ENCODE results near the gene APOA4.
A peak's percentile ranks its signal among the peaks of the same experiment; 100 is the strongest.

Gene APOA4

GRCh38 chr11:116823031-116823843 is at the start of gene APOA4:
Gene APOA4 (minus strand): TSS chr11:116823304. CDS start chr11:116823191, 113 bp downstream.
- no peak for DNase-seq (ENCODE audit: low spot score)
- FAIRE-seq: no peak

GRCh38 chr11:116871248-116871647 is 48.1 kb upstream of the APOA4 start:
- DNase-seq (ENCODE audit: low spot score): peak; percentile 21
- no peak for FAIRE-seq

- no peak for DNase-seq (ENCODE audit: low spot score)
- FAIRE-seq: no peak
Observed at GRCh38 chr11:116870054-116870453, 47.0 kb upstream of the APOA4 start.

- FAIRE-seq (no peak), DNase-seq (ENCODE audit: low spot score) (no peak)
Observed at GRCh38 chr11:116869610-116870009, 46.5 kb upstream of the APOA4 start.

- no peak for DNase-seq (ENCODE audit: low spot score)
- no peak for FAIRE-seq
Observed at GRCh38 chr11:116868066-116868465, 45.0 kb upstream of the APOA4 start.

GRCh38 chr11:116867619-116868018 is 44.5 kb upstream of the APOA4 start:
- FAIRE-seq: no peak

GRCh38 chr11:116866804-116867455 is 43.8 kb upstream of the APOA4 start:
- FAIRE-seq: no peak

More at GRCh38 chr11:116867619-116868018, 44.5 kb upstream of the APOA4 start:
- no peak for DNase-seq (ENCODE audit: low spot score)

GRCh38 chr11:116865696-116866095 is 42.6 kb upstream of the APOA4 start:
- no peak for DNase-seq (ENCODE audit: low spot score)
- FAIRE-seq: no peak

More at GRCh38 chr11:116866804-116867455, 43.8 kb upstream of the APOA4 start:
- DNase-seq (ENCODE audit: low spot score): no peak

- FAIRE-seq (no peak), DNase-seq (ENCODE audit: low spot score) (no peak)
Observed at GRCh38 chr11:116864531-116864930, 41.4 kb upstream of the APOA4 start.

GRCh38 chr11:116862951-116863350 is 39.8 kb upstream of the APOA4 start:
- FAIRE-seq (no peak), DNase-seq (ENCODE audit: low spot score) (no peak)

- DNase-seq (ENCODE audit: low spot score) (no peak), FAIRE-seq (no peak)
Observed at GRCh38 chr11:116862185-116862584, 39.1 kb upstream of the APOA4 start.

GRCh38 chr11:116861539-116861938 is 38.4 kb upstream of the APOA4 start:
- FAIRE-seq (no peak), DNase-seq (ENCODE audit: low spot score) (no peak)

- DNase-seq (ENCODE audit: low spot score) (no peak), FAIRE-seq (no peak)
Observed at GRCh38 chr11:116860303-116860702, 37.2 kb upstream of the APOA4 start.

GRCh38 chr11:116859175-116859574 is 36.1 kb upstream of the APOA4 start:
- no peak for FAIRE-seq
- no peak for DNase-seq (ENCODE audit: low spot score)

- DNase-seq (ENCODE audit: low spot score) (no peak), FAIRE-seq (no peak)
Observed at GRCh38 chr11:116857936-116858335, 34.8 kb upstream of the APOA4 start.

- FAIRE-seq (no peak), DNase-seq (ENCODE audit: low spot score) (no peak)
Observed at GRCh38 chr11:116857316-116857715, 34.2 kb upstream of the APOA4 start.

GRCh38 chr11:116856423-116856822 is 33.3 kb upstream of the APOA4 start:
- no peak for FAIRE-seq
- no peak for DNase-seq (ENCODE audit: low spot score)

GRCh38 chr11:116855413-116855812 is 32.3 kb upstream of the APOA4 start:
- no peak for DNase-seq (ENCODE audit: low spot score)
- FAIRE-seq: no peak

- peak; percentile 21 for DNase-seq (ENCODE audit: low spot score)
Observed at GRCh38 chr11:116853461-116854073, 30.5 kb upstream of the APOA4 start.

GRCh38 chr11:116852261-116853031 is 29.3 kb upstream of the APOA4 start:
- no peak for FAIRE-seq
- no peak for DNase-seq (ENCODE audit: low spot score)

More at GRCh38 chr11:116853461-116854073, 30.5 kb upstream of the APOA4 start:
- FAIRE-seq: no peak

GRCh38 chr11:116851626-116852025 is 28.5 kb upstream of the APOA4 start:
- DNase-seq (ENCODE audit: low spot score) (no peak), FAIRE-seq (no peak)
